ENCODE measurements around the gene KIDINS220. TPM values are rescaled to one million over a fixed set of nuclear protein-coding genes. Genes with fewer than 3 reads are reported as not detected.

KIDINS220 gene
- total and polyA plus RNA-seq, 2 of the 13 experiments (the other 11 are each of a cell fraction or from before 2014, with no cell fraction given), result 25.2 to 32.3 TPM

- BruUV-seq (replicated peaks), result no TSS peak
- Histone ChIP-seq H3K4me2 (ENCODE audit: low read depth, low read length) (peak overlapping the region; percentile 85), H3K79me2 (ENCODE audit: insufficient read depth, low read length) (no peaks in the 10 kb centered on the region), H3K9ac (ENCODE audit: insufficient read depth, low read depth, low read length) (no peak overlapping the region), H3K4me3 (replicated peaks in 1 of 3; ENCODE audit: insufficient read depth in 1 of 3, low read depth in 2 of 3, low read length in 3 of 3) (peak overlapping the region in 2 of 3 experiments; percentile 38 to 61; a peak in 3 of 6 replicates), H3K4me1 (ENCODE audit: insufficient read depth, low read length) (peaks cover 18% of the 10 kb centered on the region; the same call in 1 of the 2 replicates), H3K27ac (ENCODE audit: extremely low read length, insufficient read depth, low read length) (no peak overlapping the region), H3K9me3 (ENCODE audit: low read length) (no peaks in the 10 kb centered on the region), H3K27me3 (ENCODE audit: control insufficient read depth in 1 of 2, insufficient read depth in 2 of 2, low read length in 2 of 2) (peaks cover 0 to 24% of the 10 kb centered on the region in 2 experiments; a peak in 2 of 5 replicates), H4K20me1 (ENCODE audit: insufficient read depth, low read length) (no peaks in the 10 kb centered on the region), H3K36me3 (replicated peaks in 1 of 2; ENCODE audit: control insufficient read depth in 1 of 2, insufficient read depth in 2 of 2, low read length in 2 of 2) (no peaks in the 10 kb centered on the region), H2AFZ (ENCODE audit: low read length) (no peak overlapping the region)
- TF ChIP-seq ZNF558 (CRISPR knock-in tag; IDR thresholded peaks at IDR 0.05; ENCODE audit: borderline replicate concordance) (no peak), CBX2 (IDR thresholded peaks at IDR 0.05; ENCODE audit: low read depth, low read length) (peak; percentile 82; the same call in 1 of the 2 replicates), CBX2 (CRISPR knock-in tag; IDR thresholded peaks at IDR 0.05; ENCODE audit: low read depth) (no peak), ZNF263 (CRISPR knock-in tag; IDR thresholded peaks at IDR 0.05) (0 out of 2 replicates have a peak, but pooled peaks have one; percentile 34), ZIK1 (CRISPR knock-in tag; IDR thresholded peaks at IDR 0.05; ENCODE audit: borderline replicate concordance, low read depth) (0 out of 2 replicates have a peak, but pooled peaks have one; percentile 3), KLF16 (CRISPR knock-in tag; IDR thresholded peaks at IDR 0.05) (0 out of 4 replicates have a peak, but pooled peaks of 1 of the 2 experiments have one; percentile 10), FOSL1 (CRISPR knock-in tag; IDR thresholded peaks at IDR 0.05; ENCODE audit: borderline replicate concordance) (no peak)
- no peak for FAIRE-seq
- WGBS (ENCODE audit: low lambda C conversion rate), result 0% methylated on average over 7 of the region's 7 CpGs
- no peak for DNase-seq (ENCODE audit: low spot score)
- POLR2A ChIA-PET, result interaction anchor here (1.1 kb wide), 1 partner anchor 11 kb away, joined by 6 read pairs; the partner anchor contains the start of gene ID2
- in situ Hi-C loops (cut with HindIII; ENCODE audit: extremely low pct_ligation_motif_present, low pct_unique_long_range_greater_than_20kb), result no loop called here
- intact Hi-C loops (cut with micrococcal nuclease; ENCODE audit: unreplicated experiment), result loop anchor here (1.0 to 10.0 kb wide), 2 partner anchors 69 to 212 kb away; no protein-coding TSS in a partner anchor
- CTCF ChIA-PET (ENCODE audit: low intra/inter-chr PET ratio, low total read pairs), result interaction anchor here (0.8 kb wide), 2 partner anchors 69 to 211 kb away, joined by 4 to 5 read pairs; no protein-coding TSS in a partner anchor
- ATAC-seq, result peak; percentile 42
These were observed 144.6 kb downstream of the KIDINS220 start for GRCh38 chr2:8692783-8693156.

- H3K9me3 ChIP-seq (ENCODE audit: low read length), result no peaks in the 10 kb centered on the region
These were observed 145.5 kb downstream of the KIDINS220 start for GRCh38 chr2:8691859-8692437.

More at GRCh38 chr2:8691859-8692437, 145.5 kb downstream of the KIDINS220 start:
- no peak for DNase-seq (ENCODE audit: low spot score)
- peaks cover 0 to 15% of the 10 kb centered on the region in 2 experiments; a peak in 2 of 5 replicates for H3K27me3 ChIP-seq (ENCODE audit: control insufficient read depth in 1 of 2, insufficient read depth in 2 of 2, low read length in 2 of 2)
- H3K79me2 ChIP-seq (ENCODE audit: insufficient read depth, low read length), result no peaks in the 10 kb centered on the region
- in situ Hi-C loops (cut with HindIII; ENCODE audit: extremely low pct_ligation_motif_present, low pct_unique_long_range_greater_than_20kb) (no loop called here), intact Hi-C loops (cut with micrococcal nuclease; ENCODE audit: unreplicated experiment) (loop anchor here (10.0 kb wide), 1 partner anchor 213 kb away; no protein-coding TSS in a partner anchor)
- no peaks in the 10 kb centered on the region for H4K20me1 ChIP-seq (ENCODE audit: insufficient read depth, low read length)
- CTCF ChIA-PET (ENCODE audit: low intra/inter-chr PET ratio, low total read pairs), result no interaction called here
- no peak overlapping the region for H3K4me2 ChIP-seq (ENCODE audit: low read depth, low read length)
- H3K4me3 ChIP-seq (replicated peaks in 1 of 3; ENCODE audit: insufficient read depth in 1 of 3, low read depth in 2 of 3, low read length in 3 of 3), result no peak overlapping the region
- BruUV-seq (replicated peaks), result no TSS peak
- peaks cover 18% of the 10 kb centered on the region; the same call in 1 of the 2 replicates for H3K4me1 ChIP-seq (ENCODE audit: insufficient read depth, low read length)
- no peak for FAIRE-seq
- ATAC-seq, result no peak
- H3K9ac ChIP-seq (ENCODE audit: insufficient read depth, low read depth, low read length), result no peak overlapping the region
- TF ChIP-seq ZNF441 (CRISPR knock-in tag; IDR thresholded peaks at IDR 0.05; ENCODE audit: borderline replicate concordance), result no peak
- no peak for TF ChIP-seq ZFP91 (CRISPR knock-in tag; IDR thresholded peaks at IDR 0.05; ENCODE audit: borderline replicate concordance)
- TF ChIP-seq CEBPG (CRISPR knock-in tag; IDR thresholded peaks at IDR 0.05), result no peak
- no peak overlapping the region for H3K27ac ChIP-seq (ENCODE audit: extremely low read length, insufficient read depth, low read length)
- no peak overlapping the region for H2AFZ ChIP-seq (ENCODE audit: low read length)
- POLR2A ChIA-PET, result no interaction called here
- H3K36me3 ChIP-seq (replicated peaks in 1 of 2; ENCODE audit: control insufficient read depth in 1 of 2, insufficient read depth in 2 of 2, low read length in 2 of 2), result no peaks in the 10 kb centered on the region
- 84% methylated on average over 9 of the region's 9 CpGs for WGBS (ENCODE audit: low lambda C conversion rate)

Measured in HepG2 (cell line).